GM18909 (cell line): ENCODE results near the gene TAS2R7.
"Not testable (repeated sequence)": the region's sequence is repeated elsewhere in the genome, so short reads cannot be mapped to it uniquely, and the experiment has no call there.

Experiments used
- ATAC-seq: cut with Tn5 transposase; IDR thresholded peaks from one replicate; pipeline ENCODE4 v1.9.1; 2021; ENCODE audit warnings: mild to moderate bottlenecking; ENCODE audit not compliant: unreplicated experiment, poor library complexity

TAS2R7 gene

GRCh38 chr12:10802587-10802986 is at the start of gene TAS2R7:
Gene TAS2R7 (minus strand): TSS chr12:10802627. CDS start chr12:10802570, 57 bp downstream.
- no peak for ATAC-seq

GRCh38 chr12:10851243-10851858 is 48.9 kb upstream of the TAS2R7 start:
- ATAC-seq: no peak

- ATAC-seq: no peak
Measured at GRCh38 chr12:10849425-10849878, 47.0 kb upstream of the TAS2R7 start, which contains the start of gene PRR4. Gene PRR4 (minus strand): TSS chr12:10849475. CDS start chr12:10849437, 38 bp downstream.

- ATAC-seq: no peak
Measured at GRCh38 chr12:10847744-10848143, 45.3 kb upstream of the TAS2R7 start.

- no peak for ATAC-seq
Measured at GRCh38 chr12:10842862-10843261, 40.4 kb upstream of the TAS2R7 start.

- no peak for ATAC-seq
Measured at GRCh38 chr12:10838461-10838860, 36.0 kb upstream of the TAS2R7 start.

GRCh38 chr12:10829994-10830393 is 27.6 kb upstream of the TAS2R7 start:
- ATAC-seq: no peak

GRCh38 chr12:10826258-10826657 is 23.8 kb upstream of the TAS2R7 start, which contains the start of gene TAS2R10:
Gene TAS2R10 (minus strand): TSS chr12:10826358. CDS start chr12:10826269, 89 bp downstream.
- ATAC-seq: no peak

- ATAC-seq: no peak
Measured at GRCh38 chr12:10824957-10825356, 22.5 kb upstream of the TAS2R7 start.

- no peak for ATAC-seq
Measured at GRCh38 chr12:10811883-10812536, 9.6 kb upstream of the TAS2R7 start.

GRCh38 chr12:10810068-10810467 is 7.6 kb upstream of the TAS2R7 start, which contains the start of gene TAS2R9:
Gene TAS2R9 (minus strand): TSS chr12:10810168. CDS start chr12:10810075, 93 bp downstream.
- no peak for ATAC-seq

GRCh38 chr12:10807186-10807585 is 4.8 kb upstream of the TAS2R7 start, which contains the start of gene TAS2R8:
Gene TAS2R8 (minus strand): TSS chr12:10807286. CDS start chr12:10806980, 306 bp downstream.
- ATAC-seq: no peak

GRCh38 chr12:10801741-10802140 is 686 bp downstream of the TAS2R7 start:
- no peak for ATAC-seq

- no peak for ATAC-seq
Measured at GRCh38 chr12:10794222-10794621, 8.2 kb downstream of the TAS2R7 start.

GRCh38 chr12:10791769-10792168 is 10.7 kb downstream of the TAS2R7 start:
- not testable (repeated sequence) for ATAC-seq

- no peak for ATAC-seq
Measured at GRCh38 chr12:10783252-10783651, 19.2 kb downstream of the TAS2R7 start.

GRCh38 chr12:10779103-10779502 is 23.3 kb downstream of the TAS2R7 start:
- no peak for ATAC-seq

- ATAC-seq: no peak
Measured at GRCh38 chr12:10771132-10771733, 31.2 kb downstream of the TAS2R7 start.

- ATAC-seq: no peak
Measured at GRCh38 chr12:10759657-10760056, 42.8 kb downstream of the TAS2R7 start.

- no peak for ATAC-seq
Measured at GRCh38 chr12:10756194-10756593, 46.2 kb downstream of the TAS2R7 start.

GRCh38 chr12:10753059-10753458 is 49.4 kb downstream of the TAS2R7 start:
- no peak for ATAC-seq
